Measurements from ENCODE around the gene ATRIP. TPM values are rescaled to one million over a fixed set of nuclear protein-coding genes. Genes with fewer than 3 reads are reported as not detected.

Gene ATRIP
- total and polyA plus RNA-seq, 2 donors, result 6.2 to 8.4 TPM

GRCh38 chr3:48432411-48433371, 13.8 kb upstream of the ATRIP start:
- peak overlapping the region; percentile 19 to 22 for H3K27ac ChIP-seq (ENCODE audit: low read depth in 1 of 2, low read length in 1 of 2)
- peaks cover 0 to 6% of the 10 kb centered on the region in 2 donors for H3K9me3 ChIP-seq (ENCODE audit: control insufficient read depth in 2 of 2, insufficient read depth in 1 of 2, low read length in 1 of 2)
- no peak overlapping the region for H3K4me3 ChIP-seq (ENCODE audit: low read length in 2 of 2)
- H3K27me3 ChIP-seq (ENCODE audit: control insufficient read depth in 2 of 2, insufficient read depth in 1 of 2, low read length in 1 of 2), result peaks cover 4 to 26% of the 10 kb centered on the region in 2 donors
- DNase-seq (ENCODE audit: low read depth in 6 of 9, low spot score in 9 of 9), result no peak
- peaks cover 19 to 25% of the 10 kb centered on the region in 2 donors for H3K36me3 ChIP-seq (ENCODE audit: control insufficient read depth in 2 of 2, insufficient read depth in 2 of 2, low read length in 1 of 2)
- peaks cover 9 to 35% of the 10 kb centered on the region in 2 donors for H3K4me1 ChIP-seq (ENCODE audit: control insufficient read depth in 2 of 2, insufficient read depth in 2 of 2, low read length in 2 of 2)
- 96% methylated on average over 16 of the region's 16 CpGs for WGBS

GRCh38 chr3:48433472-48434118, 12.9 kb upstream of the ATRIP start:
- DNase-seq (ENCODE audit: low read depth in 6 of 9, low spot score in 9 of 9), result no peak
- WGBS, result 94% methylated on average over 12 of the region's 12 CpGs
- Histone ChIP-seq H3K4me1 (ENCODE audit: control insufficient read depth in 2 of 2, insufficient read depth in 2 of 2, low read length in 2 of 2) (peaks cover 7 to 35% of the 10 kb centered on the region in 2 donors), H3K36me3 (ENCODE audit: control insufficient read depth in 2 of 2, insufficient read depth in 2 of 2, low read length in 1 of 2) (peaks cover 19 to 25% of the 10 kb centered on the region in 2 donors), H3K4me3 (ENCODE audit: low read length in 2 of 2) (no peak overlapping the region), H3K9me3 (ENCODE audit: control insufficient read depth in 2 of 2, insufficient read depth in 1 of 2, low read length in 1 of 2) (peaks cover 0 to 6% of the 10 kb centered on the region in 2 donors), H3K27ac (ENCODE audit: low read depth in 1 of 2, low read length in 1 of 2) (no peak overlapping the region), H3K27me3 (ENCODE audit: control insufficient read depth in 2 of 2, insufficient read depth in 1 of 2, low read length in 1 of 2) (peaks cover 0 to 17% of the 10 kb centered on the region in 2 donors)

GRCh38 chr3:48434591-48435222, 11.8 kb upstream of the ATRIP start:
- DNase-seq (ENCODE audit: low read depth in 6 of 9, low spot score in 9 of 9), result no peak
- H3K4me1 ChIP-seq (ENCODE audit: control insufficient read depth in 2 of 2, insufficient read depth in 2 of 2, low read length in 2 of 2), result peaks cover 10 to 40% of the 10 kb centered on the region in 2 donors
- WGBS, result 86% methylated on average over 15 of the region's 15 CpGs
- H3K27me3 ChIP-seq (ENCODE audit: control insufficient read depth in 2 of 2, insufficient read depth in 1 of 2, low read length in 1 of 2), result peaks cover 0 to 8% of the 10 kb centered on the region in 2 donors
- no peak overlapping the region for H3K4me3 ChIP-seq (ENCODE audit: low read length in 2 of 2)
- H3K36me3 ChIP-seq (ENCODE audit: control insufficient read depth in 2 of 2, insufficient read depth in 2 of 2, low read length in 1 of 2), result peaks cover 19 to 25% of the 10 kb centered on the region in 2 donors
- peaks cover 0 to 6% of the 10 kb centered on the region in 2 donors for H3K9me3 ChIP-seq (ENCODE audit: control insufficient read depth in 2 of 2, insufficient read depth in 1 of 2, low read length in 1 of 2)
- H3K27ac ChIP-seq (ENCODE audit: low read depth in 1 of 2, low read length in 1 of 2), result no peak overlapping the region

GRCh38 chr3:48435223-48435595, 11.3 kb upstream of the ATRIP start:
- Histone ChIP-seq H3K9me3 (ENCODE audit: control insufficient read depth in 2 of 2, insufficient read depth in 1 of 2, low read length in 1 of 2) (peaks cover 0 to 4% of the 10 kb centered on the region in 2 donors), H3K36me3 (ENCODE audit: control insufficient read depth in 2 of 2, insufficient read depth in 2 of 2, low read length in 1 of 2) (peaks cover 19 to 25% of the 10 kb centered on the region in 2 donors), H3K27me3 (ENCODE audit: control insufficient read depth in 2 of 2, insufficient read depth in 1 of 2, low read length in 1 of 2) (peaks cover 0 to 3% of the 10 kb centered on the region in 2 donors), H3K27ac (ENCODE audit: low read depth in 1 of 2, low read length in 1 of 2) (no peak overlapping the region), H3K4me1 (ENCODE audit: control insufficient read depth in 2 of 2, insufficient read depth in 2 of 2, low read length in 2 of 2) (peaks cover 6 to 35% of the 10 kb centered on the region in 2 donors), H3K4me3 (ENCODE audit: low read length in 2 of 2) (no peak overlapping the region)
- WGBS, result 97% methylated on average over 4 of the region's 4 CpGs
- no peak for DNase-seq (ENCODE audit: low read depth in 6 of 9, low spot score in 9 of 9)

GRCh38 chr3:48435774-48436476, 10.6 kb upstream of the ATRIP start:
- 57% methylated on average over 7 of the region's 7 CpGs for WGBS
- peaks cover 4 to 29% of the 10 kb centered on the region in 2 donors for H3K4me1 ChIP-seq (ENCODE audit: control insufficient read depth in 2 of 2, insufficient read depth in 2 of 2, low read length in 2 of 2)
- H3K36me3 ChIP-seq (ENCODE audit: control insufficient read depth in 2 of 2, insufficient read depth in 2 of 2, low read length in 1 of 2), result peaks cover 19 to 25% of the 10 kb centered on the region in 2 donors
- H3K27me3 ChIP-seq (ENCODE audit: control insufficient read depth in 2 of 2, insufficient read depth in 1 of 2, low read length in 1 of 2), result no peaks in the 10 kb centered on the region
- no peak overlapping the region for H3K4me3 ChIP-seq (ENCODE audit: low read length in 2 of 2)
- H3K9me3 ChIP-seq (ENCODE audit: control insufficient read depth in 2 of 2, insufficient read depth in 1 of 2, low read length in 1 of 2), result peaks cover 0 to 3% of the 10 kb centered on the region in 2 donors
- peak overlapping the region; percentile 36 to 45 for H3K27ac ChIP-seq (ENCODE audit: low read depth in 1 of 2, low read length in 1 of 2)
- peak; percentile 72 to 94 (median 90) for DNase-seq (ENCODE audit: low read depth in 6 of 9, low spot score in 9 of 9)

- Histone ChIP-seq H3K9me3 (ENCODE audit: control insufficient read depth in 2 of 2, insufficient read depth in 1 of 2, low read length in 1 of 2) (peaks cover 0 to 3% of the 10 kb centered on the region in 2 donors), H3K4me1 (ENCODE audit: control insufficient read depth in 2 of 2, insufficient read depth in 2 of 2, low read length in 2 of 2) (peaks cover 7 to 32% of the 10 kb centered on the region in 2 donors), H3K27me3 (ENCODE audit: control insufficient read depth in 2 of 2, insufficient read depth in 1 of 2, low read length in 1 of 2) (no peaks in the 10 kb centered on the region), H3K27ac (ENCODE audit: low read depth in 1 of 2, low read length in 1 of 2) (peak overlapping the region in 1 of 2 donors; percentile 45), H3K4me3 (ENCODE audit: low read length in 2 of 2) (no peak overlapping the region), H3K36me3 (ENCODE audit: control insufficient read depth in 2 of 2, insufficient read depth in 2 of 2, low read length in 1 of 2) (peaks cover 20 to 26% of the 10 kb centered on the region in 2 donors)
- 97% methylated on average over 1 of the region's 1 CpG for WGBS
- no peak for DNase-seq (ENCODE audit: low read depth in 6 of 9, low spot score in 9 of 9)
Observed at GRCh38 chr3:48436477-48436787, 10.1 kb upstream of the ATRIP start.

GRCh38 chr3:48436855-48437254, 9.7 kb upstream of the ATRIP start:
- H3K27ac ChIP-seq (ENCODE audit: low read depth in 1 of 2, low read length in 1 of 2), result no peak overlapping the region
- H3K4me1 ChIP-seq (ENCODE audit: control insufficient read depth in 2 of 2, insufficient read depth in 2 of 2, low read length in 2 of 2), result peaks cover 11 to 36% of the 10 kb centered on the region in 2 donors
- H3K9me3 ChIP-seq (ENCODE audit: control insufficient read depth in 2 of 2, insufficient read depth in 1 of 2, low read length in 1 of 2), result peaks cover 0 to 3% of the 10 kb centered on the region in 2 donors
- WGBS, result 97% methylated on average over 7 of the region's 7 CpGs
- H3K27me3 ChIP-seq (ENCODE audit: control insufficient read depth in 2 of 2, insufficient read depth in 1 of 2, low read length in 1 of 2), result no peaks in the 10 kb centered on the region
- DNase-seq (ENCODE audit: low read depth in 6 of 9, low spot score in 9 of 9), result no peak
- H3K36me3 ChIP-seq (ENCODE audit: control insufficient read depth in 2 of 2, insufficient read depth in 2 of 2, low read length in 1 of 2), result peaks cover 24 to 30% of the 10 kb centered on the region in 2 donors
- H3K4me3 ChIP-seq (ENCODE audit: low read length in 2 of 2), result no peak overlapping the region

GRCh38 chr3:48437812-48438211, 8.7 kb upstream of the ATRIP start:
- Histone ChIP-seq H3K4me1 (ENCODE audit: control insufficient read depth in 2 of 2, insufficient read depth in 2 of 2, low read length in 2 of 2) (peaks cover 12 to 32% of the 10 kb centered on the region in 2 donors), H3K27ac (ENCODE audit: low read depth in 1 of 2, low read length in 1 of 2) (no peak overlapping the region), H3K4me3 (ENCODE audit: low read length in 2 of 2) (no peak overlapping the region), H3K9me3 (ENCODE audit: control insufficient read depth in 2 of 2, insufficient read depth in 1 of 2, low read length in 1 of 2) (peaks cover 0 to 3% of the 10 kb centered on the region in 2 donors), H3K27me3 (ENCODE audit: control insufficient read depth in 2 of 2, insufficient read depth in 1 of 2, low read length in 1 of 2) (no peaks in the 10 kb centered on the region), H3K36me3 (ENCODE audit: control insufficient read depth in 2 of 2, insufficient read depth in 2 of 2, low read length in 1 of 2) (peaks cover 25 to 29% of the 10 kb centered on the region in 2 donors)
- 97% methylated on average over 4 of the region's 4 CpGs for WGBS
- no peak for DNase-seq (ENCODE audit: low read depth in 6 of 9, low spot score in 9 of 9)
